CD4-positive, CD25-positive, alpha-beta regulatory T cell (primary cell): ENCODE measurements around the gene B4GALT6. TPM values are rescaled to one million over a fixed set of nuclear protein-coding genes. Genes with fewer than 3 reads are reported as not detected.

Source experiments
- ATAC-seq, 2 donors: fragments of 150-1000 bp; cut with Tn5 transposase; one replicate each; pipeline ENCODE4 v1.10.0; 2021; ENCODE audit warnings: low read depth in 2 of 2, moderate number of reproducible peaks in 2 of 2, moderate library complexity in 1 of 2
- DNase-seq, 3 donors: peaks; one replicate each; pipeline versions ENCODE4 v3.0.0 to v3.0.0-alpha.2; 2012 to 2022; ENCODE audit warnings: mixed read lengths in 1 of 3
- H3K27ac ChIP-seq: one replicate; pipeline ENCODE4 v1.7.0; 2013; ENCODE audit warnings: mild to moderate bottlenecking, low read length; ENCODE audit not compliant: insufficient read depth, poor library complexity, severe bottlenecking
- H3K27me3 ChIP-seq: one replicate; pipeline ENCODE4 v1.7.0; 2013; ENCODE audit warnings: low read length; ENCODE audit not compliant: control insufficient read depth, insufficient read depth
- H3K36me3 ChIP-seq: one replicate; pipeline ENCODE4 v1.7.0; 2013; ENCODE audit warnings: mild to moderate bottlenecking, low read length, moderate library complexity; ENCODE audit not compliant: control insufficient read depth, insufficient read depth
- H3K4me1 ChIP-seq: 2 replicates; pipeline ENCODE4 v1.7.0; 2013; ENCODE audit warnings: mild to moderate bottlenecking, low read length; ENCODE audit not compliant: insufficient read depth, control insufficient read depth, poor library complexity, severe bottlenecking
- H3K4me3 ChIP-seq: one replicate; pipeline ENCODE4 v1.7.0; 2013; ENCODE audit warnings: low read depth, mild to moderate bottlenecking, low read length, moderate library complexity
- H3K9me3 ChIP-seq, 2 experiments: 1 replicate in 1 of 2; 2 replicates in 1 of 2; pipeline ENCODE4 v1.7.0; 2013; ENCODE audit warnings: low read length in 2 of 2, mild to moderate bottlenecking in 1 of 2, moderate library complexity in 1 of 2; ENCODE audit not compliant: control insufficient read depth in 2 of 2
- H3K27ac Mint-ChIP-seq, 3 donors: one replicate each; pipeline ENCODE4 v1.8.0; 2020 to 2022; ENCODE audit warnings: mild to moderate bottlenecking in 3 of 3, mixed read lengths in 3 of 3, moderate library complexity in 2 of 3
- H3K27me3 Mint-ChIP-seq: one replicate; pipeline ENCODE4 v1.8.0; 2022; ENCODE audit warnings: mild to moderate bottlenecking, mixed read lengths
- H3K36me3 Mint-ChIP-seq: one replicate; pipeline ENCODE4 v1.8.0; 2020; ENCODE audit warnings: mixed read lengths
- H3K4me1 Mint-ChIP-seq, 4 donors: one replicate each; pipeline ENCODE4 v1.8.0; 2020 to 2022; ENCODE audit warnings: mixed read lengths in 4 of 4, mild to moderate bottlenecking in 1 of 4
- H3K4me3 Mint-ChIP-seq, 4 donors: one replicate each; pipeline ENCODE4 v1.8.0; 2020 to 2022; ENCODE audit warnings: mild to moderate bottlenecking in 4 of 4, mixed read lengths in 4 of 4, moderate library complexity in 3 of 4
- H3K9me3 Mint-ChIP-seq, 7 donors: one replicate each; pipeline ENCODE4 v1.8.0; 2020 to 2022; ENCODE audit warnings: mixed read lengths in 7 of 7, mild to moderate bottlenecking in 3 of 7, moderate library complexity in 2 of 7
- polyA plus RNA-seq, 4 donors: library from polyadenylated mRNA; unstranded; fragments of 300-500 nt; fragmentation: Illumina TruSeq; gene quantifications; one replicate each; pipeline ENCODE4 v1.2.3, GENCODE V29; 2021
- total RNA-seq: library from RNA; stranded (reverse); gene quantifications from one replicate; pipeline ENCODE4 v1.2.3, GENCODE V29; 2022

Gene B4GALT6
- total and polyA plus RNA-seq, 5 donors from 2014 or later: 0.47 TPM; not detected in 4

DNA sequence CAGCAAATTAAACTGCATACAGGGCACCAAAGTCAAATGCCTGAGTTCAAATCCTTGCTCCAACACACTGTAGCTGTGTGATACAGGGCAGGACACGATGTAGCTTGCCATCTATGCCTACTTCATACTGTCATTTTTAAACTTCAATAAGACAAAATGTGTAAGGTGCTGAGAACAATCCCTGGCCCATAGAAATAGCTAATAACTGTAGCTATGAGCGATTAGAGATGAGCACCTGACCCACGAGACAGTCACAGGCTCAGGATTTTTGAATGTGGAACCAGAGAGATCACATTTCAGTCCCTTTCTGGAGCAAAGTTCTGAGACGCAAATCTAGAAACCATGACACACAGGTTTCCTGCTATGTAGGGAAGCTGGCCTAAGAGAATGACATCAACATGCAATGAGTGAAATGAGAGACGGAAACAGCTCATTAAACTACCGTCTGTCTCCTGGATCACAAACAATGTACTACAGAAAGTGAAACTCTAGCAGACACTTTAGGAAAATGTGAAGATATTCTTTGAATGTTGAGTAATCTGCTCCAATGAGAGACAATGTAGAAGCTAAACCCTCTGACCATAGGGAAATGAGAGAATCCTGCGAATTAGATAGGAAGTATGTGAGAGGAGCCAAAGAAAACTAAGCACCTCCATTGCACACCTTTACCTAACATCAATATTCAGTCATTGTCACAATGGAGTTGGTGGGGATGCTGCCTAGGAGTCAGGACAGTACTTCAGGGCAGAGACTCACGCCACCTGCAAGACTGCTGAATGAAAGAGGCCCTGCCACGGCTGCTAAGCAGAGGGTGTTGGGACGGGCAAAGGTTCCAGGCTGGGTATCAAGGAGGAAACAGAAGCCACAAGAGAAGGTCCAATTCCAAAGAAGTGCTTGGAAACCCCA is 25.5 kb downstream of the B4GALT6 start:
- Histone ChIP-seq H3K4me3 (peak overlapping the region; percentile 40), H3K36me3 (no peaks in the 10 kb centered on the region), H3K9me3 (no peaks in the 10 kb centered on the region), H3K4me1 (no peaks in the 10 kb centered on the region), H3K27me3 (no peaks in the 10 kb centered on the region), H3K27ac (no peak overlapping the region)
- ATAC-seq (peak; percentile 8 to 52), DNase-seq (peak in 1 of 3 donors; percentile 67)
- Mint-ChIP-seq H3K9me3 (peaks cover 0 to 3% (median 0%) of the 10 kb centered on the region in 7 donors), H3K36me3 (no peaks in the 10 kb centered on the region), H3K27me3 (no peaks in the 10 kb centered on the region), H3K4me1 (peaks cover 0 to 11% (median 6%) of the 10 kb centered on the region in 4 donors), H3K27ac (no peak overlapping the region), H3K4me3 (no peak overlapping the region)

DNA sequence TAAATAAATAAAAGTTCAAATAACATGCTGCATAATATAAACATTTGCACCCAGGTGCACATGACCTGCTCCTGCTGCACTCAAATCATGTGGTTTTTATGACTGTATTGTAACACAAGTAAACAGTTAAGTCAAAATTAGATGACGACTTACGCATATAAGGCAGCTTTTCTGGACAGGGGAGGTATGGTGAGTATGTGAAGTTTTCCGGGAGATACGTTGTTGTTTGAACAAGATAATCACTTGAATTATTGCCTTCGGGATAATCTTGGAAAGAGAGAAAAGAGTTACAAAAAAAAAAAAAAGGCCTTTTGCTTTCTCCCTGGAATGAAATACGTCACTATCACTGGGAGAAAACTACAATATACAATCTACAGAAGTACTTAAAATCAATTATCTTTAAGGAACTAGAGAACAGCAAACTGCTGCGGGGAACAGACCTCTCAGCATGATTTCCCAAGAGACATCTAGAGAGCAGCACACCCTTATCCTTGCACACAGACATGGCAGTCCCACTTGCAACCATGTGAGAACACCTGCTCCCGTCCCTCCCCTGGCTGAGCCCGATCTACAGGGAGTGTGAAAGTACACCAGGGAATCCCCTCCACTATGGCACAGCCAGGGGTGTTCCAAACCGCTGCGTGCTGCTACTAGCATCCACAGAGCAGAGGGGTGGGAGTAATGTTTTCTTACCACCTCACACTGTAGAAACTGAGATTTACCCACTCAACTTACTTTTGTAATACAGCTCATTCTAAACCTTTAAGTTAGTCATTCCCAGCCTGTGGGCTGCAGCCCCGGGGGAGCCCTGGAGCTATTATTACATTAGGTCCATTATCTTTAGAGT is 26.3 kb downstream of the B4GALT6 start:
- H3K4me3 ChIP-seq: no peak overlapping the region
- DNase-seq (peak in 1 of 3 donors; percentile 7), ATAC-seq (peak in 1 of 2 donors; percentile 24)
- H3K4me1 ChIP-seq: no peaks in the 10 kb centered on the region
- no peaks in the 10 kb centered on the region for H3K36me3 ChIP-seq
- H3K27me3 ChIP-seq: no peaks in the 10 kb centered on the region
- H3K4me1 Mint-ChIP-seq: peaks cover 0 to 11% (median 6%) of the 10 kb centered on the region in 4 donors
- H3K27me3 Mint-ChIP-seq: no peaks in the 10 kb centered on the region
- H3K9me3 ChIP-seq: no peaks in the 10 kb centered on the region
- no peak overlapping the region for H3K4me3 Mint-ChIP-seq
- H3K9me3 Mint-ChIP-seq: peaks cover 0 to 4% (median 0%) of the 10 kb centered on the region in 7 donors
- H3K36me3 Mint-ChIP-seq: no peaks in the 10 kb centered on the region
- no peak overlapping the region for H3K27ac ChIP-seq
- H3K27ac Mint-ChIP-seq: no peak overlapping the region

DNA sequence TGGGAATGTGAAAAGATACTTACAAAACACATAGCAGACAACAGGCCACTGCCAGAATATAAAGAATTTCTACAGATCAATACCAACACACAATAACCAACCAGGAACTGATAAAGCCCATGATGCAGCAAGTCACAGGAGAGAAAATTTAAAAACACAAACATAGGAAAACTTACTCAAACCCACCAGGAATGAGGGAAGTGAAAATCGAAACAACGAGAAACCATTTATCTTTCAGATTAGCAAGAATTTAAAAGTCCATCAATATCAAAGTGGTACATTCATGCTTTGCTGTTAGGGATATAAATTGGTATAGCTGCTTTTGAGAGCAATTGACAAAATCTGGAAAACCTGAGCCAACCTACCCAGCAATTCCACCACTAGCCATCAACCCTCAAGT is 27.6 kb downstream of the B4GALT6 start:
- no peak overlapping the region for H3K27ac ChIP-seq
- Mint-ChIP-seq H3K4me1 (peaks cover 0 to 11% (median 6%) of the 10 kb centered on the region in 4 donors), H3K4me3 (no peak overlapping the region), H3K27ac (no peak overlapping the region), H3K36me3 (no peaks in the 10 kb centered on the region), H3K9me3 (peaks cover 0 to 3% (median 0%) of the 10 kb centered on the region in 7 donors), H3K27me3 (peaks cover 6% of the 10 kb centered on the region)
- H3K9me3 ChIP-seq: no peaks in the 10 kb centered on the region
- ATAC-seq (no peak), DNase-seq (no peak)
- no peak overlapping the region for H3K4me3 ChIP-seq
- no peaks in the 10 kb centered on the region for H3K36me3 ChIP-seq
- no peaks in the 10 kb centered on the region for H3K27me3 ChIP-seq
- no peaks in the 10 kb centered on the region for H3K4me1 ChIP-seq

DNA sequence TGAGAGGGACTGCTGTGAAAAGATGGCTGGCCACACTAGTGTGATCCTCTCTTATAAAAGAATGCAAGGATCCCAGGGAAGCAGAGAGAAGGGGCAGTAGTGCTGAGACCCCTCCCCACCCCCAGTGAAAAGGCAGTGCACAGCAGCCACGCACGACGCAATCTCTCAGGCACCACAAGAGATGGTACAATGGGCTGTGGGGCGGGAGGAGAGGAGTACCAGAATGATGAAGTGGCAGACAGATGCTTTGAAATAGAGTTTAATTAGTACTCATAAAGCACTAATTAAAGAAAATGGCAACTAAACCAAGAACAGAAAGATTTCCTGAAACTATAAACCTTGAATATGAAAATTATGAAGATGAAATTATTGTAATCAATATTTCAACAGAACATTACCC is 29.0 kb downstream of the B4GALT6 start:
- H3K27ac ChIP-seq: no peak overlapping the region
- no peak for DNase-seq
- no peaks in the 10 kb centered on the region for H3K36me3 Mint-ChIP-seq
- no peak overlapping the region for H3K4me3 ChIP-seq
- no peak for ATAC-seq
- H3K9me3 ChIP-seq: no peaks in the 10 kb centered on the region
- H3K4me3 Mint-ChIP-seq: no peak overlapping the region
- H3K27ac Mint-ChIP-seq: no peak overlapping the region
- H3K27me3 Mint-ChIP-seq: peaks cover 6% of the 10 kb centered on the region
- H3K27me3 ChIP-seq: no peaks in the 10 kb centered on the region
- peaks cover 0 to 11% (median 6%) of the 10 kb centered on the region in 4 donors for H3K4me1 Mint-ChIP-seq
- H3K4me1 ChIP-seq: no peaks in the 10 kb centered on the region
- no peaks in the 10 kb centered on the region for H3K36me3 ChIP-seq
- H3K9me3 Mint-ChIP-seq: peaks cover 0 to 2% (median 0%) of the 10 kb centered on the region in 7 donors

DNA sequence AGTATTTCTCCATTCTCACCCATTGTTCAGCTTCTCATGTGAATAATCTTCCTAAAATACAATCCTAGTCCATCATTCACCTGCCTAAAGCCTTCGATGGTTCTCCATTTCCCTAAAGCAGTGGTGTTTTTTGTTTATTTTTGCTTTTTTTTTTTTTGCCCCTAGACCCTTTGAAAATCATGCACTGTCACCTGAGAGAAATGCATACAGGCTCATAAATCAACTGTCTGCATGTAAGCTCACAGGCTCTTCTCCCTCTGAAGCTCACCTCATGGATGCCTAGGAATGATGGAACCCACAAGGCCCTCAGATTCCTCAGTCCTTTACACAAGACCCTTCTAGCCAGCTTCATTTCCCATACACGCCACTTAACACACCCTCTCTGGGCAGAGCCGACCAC is 31.5 kb downstream of the B4GALT6 start:
- no peak overlapping the region for H3K4me3 Mint-ChIP-seq
- H3K27me3 ChIP-seq: peaks cover 2% of the 10 kb centered on the region
- no peak for ATAC-seq
- peaks cover 6% of the 10 kb centered on the region for H3K27me3 Mint-ChIP-seq
- no peak overlapping the region for H3K27ac ChIP-seq
- H3K27ac Mint-ChIP-seq: peak overlapping the region in 1 of 3 donors; percentile 22
- peaks cover 0 to 2% (median 0%) of the 10 kb centered on the region in 7 donors for H3K9me3 Mint-ChIP-seq
- no peaks in the 10 kb centered on the region for H3K36me3 Mint-ChIP-seq
- no peak overlapping the region for H3K4me3 ChIP-seq
- H3K4me1 ChIP-seq: no peaks in the 10 kb centered on the region
- H3K9me3 ChIP-seq: no peaks in the 10 kb centered on the region
- H3K36me3 ChIP-seq: no peaks in the 10 kb centered on the region
- no peak for DNase-seq
- peaks cover 0 to 2% (median 0%) of the 10 kb centered on the region in 4 donors for H3K4me1 Mint-ChIP-seq

DNA sequence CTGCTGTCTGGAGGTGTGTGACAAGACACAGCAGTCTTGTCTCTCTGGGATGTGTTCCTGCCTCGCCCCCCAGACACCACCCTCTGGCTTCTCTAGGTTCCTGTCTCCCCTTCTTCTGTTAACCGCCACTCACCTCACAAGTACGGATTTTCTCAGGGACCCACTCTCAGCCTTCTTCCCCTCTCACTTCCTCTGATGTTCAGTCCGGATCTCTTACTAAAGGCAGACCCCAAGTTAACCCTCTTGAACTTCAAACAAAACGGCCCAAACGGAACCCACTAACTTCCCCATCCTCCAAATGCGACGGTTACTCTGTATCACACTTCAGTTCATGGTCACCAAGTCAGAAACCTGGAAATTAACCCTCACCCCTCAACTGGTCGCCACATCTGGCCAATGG is 32.0 kb downstream of the B4GALT6 start:
- H3K9me3 Mint-ChIP-seq: peaks cover 0 to 2% (median 0%) of the 10 kb centered on the region in 7 donors
- no peaks in the 10 kb centered on the region for H3K36me3 ChIP-seq
- H3K9me3 ChIP-seq: no peaks in the 10 kb centered on the region
- no peaks in the 10 kb centered on the region for H3K36me3 Mint-ChIP-seq
- ATAC-seq (no peak), DNase-seq (no peak)
- peaks cover 9% of the 10 kb centered on the region for H3K27me3 Mint-ChIP-seq
- H3K4me3 Mint-ChIP-seq: no peak overlapping the region
- peaks cover 2% of the 10 kb centered on the region for H3K27me3 ChIP-seq
- H3K27ac Mint-ChIP-seq: peak overlapping the region in 1 of 3 donors; percentile 40
- no peak overlapping the region for H3K4me3 ChIP-seq
- no peak overlapping the region for H3K27ac ChIP-seq
- no peaks in the 10 kb centered on the region for H3K4me1 ChIP-seq
- H3K4me1 Mint-ChIP-seq: no peaks in the 10 kb centered on the region

DNA sequence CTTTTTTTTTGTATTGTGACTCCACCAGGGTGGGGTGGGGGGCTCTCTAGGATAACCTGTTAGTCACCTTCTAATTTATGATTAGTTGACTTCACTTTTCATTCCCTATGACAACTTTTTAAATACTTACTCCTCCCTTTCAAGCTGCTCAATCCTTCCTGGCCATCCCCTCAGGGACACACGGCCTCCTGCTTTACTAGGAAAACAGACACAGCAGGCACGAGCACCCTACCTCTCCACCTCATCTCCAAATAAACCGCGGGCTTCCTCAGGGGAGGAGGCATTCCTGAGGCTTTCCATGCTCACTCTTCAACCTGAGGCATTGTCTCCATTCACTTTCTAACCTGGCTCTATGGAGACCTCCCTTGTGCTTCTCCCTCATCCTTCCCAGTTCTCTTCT is 33.0 kb downstream of the B4GALT6 start:
- DNase-seq (no peak), ATAC-seq (no peak)
- H3K4me1 ChIP-seq: no peaks in the 10 kb centered on the region
- Mint-ChIP-seq H3K4me1 (peaks cover 0 to 5% (median 0%) of the 10 kb centered on the region in 4 donors), H3K4me3 (no peak overlapping the region), H3K36me3 (no peaks in the 10 kb centered on the region), H3K27ac (no peak overlapping the region), H3K27me3 (peaks cover 14% of the 10 kb centered on the region), H3K9me3 (peaks cover 0 to 2% (median 0%) of the 10 kb centered on the region in 7 donors)
- peaks cover 2% of the 10 kb centered on the region for H3K27me3 ChIP-seq
- no peak overlapping the region for H3K27ac ChIP-seq
- H3K36me3 ChIP-seq: no peaks in the 10 kb centered on the region
- H3K9me3 ChIP-seq: no peaks in the 10 kb centered on the region
- no peak overlapping the region for H3K4me3 ChIP-seq
